Muscle of leg (tissue), 11 donors: Measurements from ENCODE around the gene ALPK3. TPM values are rescaled to one million over a fixed set of nuclear protein-coding genes. Genes with fewer than 3 reads are reported as not detected.

Experiments
- DNase-seq: peaks from one replicate; pipeline ENCODE4 v3.0.0; 2013
- H3K27ac ChIP-seq: one replicate; pipeline ENCODE4 v1.5.1; 2013; ENCODE audit warnings: mild to moderate bottlenecking, low read length, control low read depth
- H3K27me3 ChIP-seq: one replicate; pipeline ENCODE4 v1.6.1; 2013; ENCODE audit warnings: low read length; ENCODE audit not compliant: control insufficient read depth, insufficient read depth
- H3K36me3 ChIP-seq: one replicate; pipeline ENCODE4 v1.6.1; 2013; ENCODE audit warnings: low read length; ENCODE audit not compliant: control insufficient read depth, insufficient read depth
- H3K4me1 ChIP-seq: one replicate; pipeline ENCODE4 v1.6.1; 2013; ENCODE audit warnings: low read length; ENCODE audit not compliant: control insufficient read depth, insufficient read depth
- H3K4me3 ChIP-seq: one replicate; pipeline ENCODE4 v1.5.1; 2013; ENCODE audit warnings: low read length, control low read depth
- H3K9me3 ChIP-seq: replicated peaks from 2 replicates; pipeline ENCODE4 v1.6.1; 2013; ENCODE audit warnings: low read depth, low read length; ENCODE audit not compliant: control insufficient read depth
- WGBS: methylation state at CpG from one replicate; pipeline ENCODE4 v1.1.5; 2013; ENCODE audit warnings: missing lambda C conversion rate; ENCODE audit not compliant: insufficient coverage; 5-methylcytosine and 5-hydroxymethylcytosine counted together
- polyA plus RNA-seq, 8 donors: library from polyadenylated mRNA; unstranded; fragments of 120-200 nt; gene quantifications; one replicate each; pipeline versions ENCODE4 v1.2.1 to v1.2.3, GENCODE V29; 2013; ENCODE audit warnings: inconsistent platforms in 1 of 8, low replicate concordance in 1 of 8; ENCODE audit not compliant: insufficient read length in 8 of 8, insufficient read depth in 1 of 8
- total RNA-seq: library from RNA; stranded (reverse); fragments of 120-200 nt; gene quantifications from one replicate; pipeline ENCODE4 v1.2.4, GENCODE V29; 2013

Gene ALPK3
- total and polyA plus RNA-seq, 9 donors: 35.9 to 106 (median 69.5) TPM

GRCh38 chr15:84903751-84904150, 86.6 kb downstream of the ALPK3 start:
- no peak overlapping the region for H3K4me3 ChIP-seq
- WGBS: no CpG with 5 or more reads among the region's 2 CpGs
- H3K27ac ChIP-seq: peak overlapping the region; percentile 71
- H3K4me1 ChIP-seq: peaks cover 24% of the 10 kb centered on the region
- H3K36me3 ChIP-seq: no peaks in the 10 kb centered on the region
- no peaks in the 10 kb centered on the region for H3K27me3 ChIP-seq
- no peak for DNase-seq
- peaks cover 5% of the 10 kb centered on the region for H3K9me3 ChIP-seq

DNA sequence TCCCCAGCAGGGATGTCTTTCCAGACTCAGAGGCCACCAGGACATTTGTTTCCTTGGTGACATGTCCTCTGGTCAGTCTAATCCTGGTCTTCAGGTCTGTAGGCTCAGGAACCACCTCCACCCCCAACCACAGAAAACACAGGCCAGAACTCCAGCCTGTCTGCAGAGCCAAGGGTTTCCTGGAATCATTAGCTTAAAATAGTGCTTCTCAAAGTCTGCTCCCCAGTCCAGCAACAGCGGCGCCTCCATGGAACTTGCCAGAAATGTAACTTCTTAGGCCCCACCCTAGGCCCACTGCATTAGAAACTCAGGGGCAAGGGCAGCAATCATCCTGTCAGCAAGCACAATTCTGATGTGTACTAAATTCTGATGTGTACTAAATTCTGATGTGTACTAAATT, 87.3 kb downstream of the ALPK3 start:
- WGBS: 40% methylated on average over 1 of the region's 2 CpGs
- H3K9me3 ChIP-seq: peaks cover 5% of the 10 kb centered on the region
- peaks cover 24% of the 10 kb centered on the region for H3K4me1 ChIP-seq
- peak overlapping the region; percentile 71 for H3K27ac ChIP-seq
- no peak overlapping the region for H3K4me3 ChIP-seq
- no peaks in the 10 kb centered on the region for H3K36me3 ChIP-seq
- H3K27me3 ChIP-seq: no peaks in the 10 kb centered on the region
- DNase-seq: peak; percentile 89

GRCh38 chr15:84905016-84905916, 88.1 kb downstream of the ALPK3 start:
- 76% methylated on average over 14 of the region's 15 CpGs for WGBS
- DNase-seq: no peak
- H3K4me3 ChIP-seq: no peak overlapping the region
- no peaks in the 10 kb centered on the region for H3K36me3 ChIP-seq
- peak overlapping the region; percentile 6 for H3K27ac ChIP-seq
- peaks cover 5% of the 10 kb centered on the region for H3K9me3 ChIP-seq
- H3K27me3 ChIP-seq: no peaks in the 10 kb centered on the region
- H3K4me1 ChIP-seq: peaks cover 26% of the 10 kb centered on the region

DNA sequence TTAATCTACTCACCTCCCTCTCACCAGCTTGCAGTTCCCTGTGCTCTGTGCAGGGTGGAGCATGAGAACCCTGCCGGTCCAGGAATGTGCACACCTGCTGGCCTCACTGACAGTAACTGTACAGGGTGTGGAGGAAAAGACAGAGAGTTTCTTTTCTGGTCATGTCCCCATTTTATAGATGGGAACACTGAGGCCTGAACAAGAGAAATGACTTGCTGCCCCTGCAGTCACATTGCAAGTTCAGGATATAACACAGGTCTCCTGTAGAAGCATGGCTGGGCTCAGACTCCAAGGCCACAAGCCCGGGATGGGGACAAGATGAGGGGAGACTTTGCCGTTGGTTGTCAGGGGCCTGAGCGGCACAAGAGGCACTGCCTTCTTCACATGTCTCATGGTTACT, 90.6 kb downstream of the ALPK3 start:
- no peaks in the 10 kb centered on the region for H3K27me3 ChIP-seq
- no peak overlapping the region for H3K4me3 ChIP-seq
- H3K27ac ChIP-seq: no peak overlapping the region
- DNase-seq: no peak
- H3K4me1 ChIP-seq: peaks cover 47% of the 10 kb centered on the region
- no peaks in the 10 kb centered on the region for H3K9me3 ChIP-seq
- 83% methylated on average over 2 of the region's 4 CpGs for WGBS
- H3K36me3 ChIP-seq: no peaks in the 10 kb centered on the region

- no peaks in the 10 kb centered on the region for H3K9me3 ChIP-seq
- no peaks in the 10 kb centered on the region for H3K36me3 ChIP-seq
- DNase-seq: no peak
- no peak overlapping the region for H3K4me3 ChIP-seq
- 42% methylated on average over 12 of the region's 13 CpGs for WGBS
- H3K27ac ChIP-seq: no peak overlapping the region
- peaks cover 53% of the 10 kb centered on the region for H3K4me1 ChIP-seq
- H3K27me3 ChIP-seq: no peaks in the 10 kb centered on the region
These were observed 91.4 kb downstream of the ALPK3 start for GRCh38 chr15:84908564-84908963.

DNA sequence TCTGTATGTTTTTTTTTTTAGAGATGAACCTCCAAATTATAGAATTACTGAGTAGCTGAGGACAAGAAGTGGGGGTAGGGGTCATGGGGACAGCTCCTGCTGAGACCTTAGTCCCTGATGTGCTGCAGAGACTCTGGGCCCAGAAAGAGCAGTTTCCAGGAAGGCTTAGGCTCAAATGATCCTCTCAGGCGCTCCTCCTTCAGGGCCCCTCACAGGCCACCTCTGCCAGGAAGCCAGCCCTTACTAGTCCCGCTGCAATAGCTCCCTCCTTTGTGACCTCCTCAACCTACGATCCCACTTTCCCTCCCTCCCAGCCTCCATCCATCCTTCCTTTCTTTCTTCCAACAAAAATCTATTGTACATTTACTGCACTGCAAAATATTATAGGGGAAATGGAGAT, 91.9 kb downstream of the ALPK3 start:
- Histone ChIP-seq H3K9me3 (no peaks in the 10 kb centered on the region), H3K4me3 (no peak overlapping the region), H3K27ac (no peak overlapping the region), H3K27me3 (no peaks in the 10 kb centered on the region), H3K4me1 (peaks cover 49% of the 10 kb centered on the region), H3K36me3 (no peaks in the 10 kb centered on the region)
- WGBS: 79% methylated on average over 3 of the region's 3 CpGs
- no peak for DNase-seq

GRCh38 chr15:84909782-84910181, 92.6 kb downstream of the ALPK3 start:
- 87% methylated on average over 3 of the region's 4 CpGs for WGBS
- Histone ChIP-seq H3K9me3 (no peaks in the 10 kb centered on the region), H3K27me3 (no peaks in the 10 kb centered on the region), H3K36me3 (no peaks in the 10 kb centered on the region), H3K4me1 (peaks cover 45% of the 10 kb centered on the region), H3K27ac (no peak overlapping the region), H3K4me3 (no peak overlapping the region)
- DNase-seq: no peak

DNA sequence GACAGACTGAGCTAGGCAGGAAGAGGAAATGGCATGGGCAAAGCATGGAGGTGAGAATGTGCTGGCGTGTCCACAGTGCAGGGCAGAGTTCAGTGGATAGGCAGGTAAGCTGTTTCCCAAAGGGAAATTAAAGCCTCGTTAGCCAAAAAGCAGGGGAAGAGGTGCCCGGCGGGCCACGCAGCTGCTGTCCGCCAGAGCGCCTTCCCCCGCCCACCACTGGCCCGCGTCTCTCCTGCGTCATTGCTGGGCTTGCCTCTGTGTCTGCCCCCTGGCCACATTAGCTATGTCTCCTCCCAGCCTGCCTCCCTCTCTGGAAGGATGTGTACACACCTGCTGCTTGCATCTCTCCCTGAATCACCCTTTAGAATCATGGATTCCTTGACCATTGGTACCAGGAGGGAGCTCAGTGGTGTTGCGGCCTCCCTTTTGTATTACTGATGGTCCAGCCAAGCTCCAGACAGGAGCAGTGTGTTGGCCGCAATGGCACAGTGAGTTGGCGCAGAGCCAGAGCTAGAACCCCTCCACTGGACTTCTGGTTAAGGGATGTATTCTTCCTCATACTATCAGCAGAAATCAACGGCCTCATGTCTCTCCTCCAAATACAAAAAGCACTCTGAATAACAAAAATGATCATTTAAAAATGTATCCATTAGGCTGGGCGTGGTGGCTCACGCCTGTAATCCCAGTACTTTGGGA, 93.9 kb downstream of the ALPK3 start:
- no peaks in the 10 kb centered on the region for H3K36me3 ChIP-seq
- 79% methylated on average over 13 of the region's 17 CpGs for WGBS
- peak overlapping the region; percentile 92 for H3K27ac ChIP-seq
- peaks cover 39% of the 10 kb centered on the region for H3K4me1 ChIP-seq
- H3K9me3 ChIP-seq: no peaks in the 10 kb centered on the region
- no peak for DNase-seq
- H3K27me3 ChIP-seq: no peaks in the 10 kb centered on the region
- no peak overlapping the region for H3K4me3 ChIP-seq

GRCh38 chr15:84911879-84912660, 94.9 kb downstream of the ALPK3 start:
- peak; percentile 98 for DNase-seq
- no peaks in the 10 kb centered on the region for H3K27me3 ChIP-seq
- H3K4me3 ChIP-seq: no peak overlapping the region
- H3K36me3 ChIP-seq: no peaks in the 10 kb centered on the region
- H3K4me1 ChIP-seq: peaks cover 39% of the 10 kb centered on the region
- no peaks in the 10 kb centered on the region for H3K9me3 ChIP-seq
- WGBS: 25% methylated on average over 4 of the region's 6 CpGs
- H3K27ac ChIP-seq: peak overlapping the region; percentile 92

DNA sequence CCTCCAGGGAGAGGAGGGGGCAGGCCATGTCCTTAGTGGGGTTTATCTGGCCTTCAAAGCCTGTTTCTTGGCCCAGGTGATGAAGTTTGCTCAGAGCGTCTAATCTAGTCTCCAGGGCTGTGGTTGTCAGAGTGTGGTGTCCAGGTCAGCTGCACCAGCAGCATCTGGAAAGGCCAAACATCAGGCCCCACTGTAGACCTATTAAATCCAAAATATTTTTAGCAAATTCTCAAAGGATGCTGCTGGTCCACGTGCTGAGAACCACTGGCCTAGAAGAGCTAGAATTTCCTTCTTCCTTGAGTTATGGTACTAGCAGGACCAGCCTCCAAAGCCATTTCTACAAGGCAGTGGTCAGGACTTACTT, 96.2 kb downstream of the ALPK3 start:
- H3K36me3 ChIP-seq: no peaks in the 10 kb centered on the region
- DNase-seq: peak; percentile 75
- WGBS: 0% methylated on average over 1 of the region's 2 CpGs
- peaks cover 39% of the 10 kb centered on the region for H3K4me1 ChIP-seq
- peak overlapping the region; percentile 92 for H3K27ac ChIP-seq
- H3K4me3 ChIP-seq: no peak overlapping the region
- H3K9me3 ChIP-seq: no peaks in the 10 kb centered on the region
- H3K27me3 ChIP-seq: no peaks in the 10 kb centered on the region
